ENCODE measurements around the gene MORN5.
"Not testable (repeated sequence)": the region's sequence is repeated elsewhere in the genome, so short reads cannot be mapped to it uniquely, and the experiment has no call there.

Gene MORN5

DNA sequence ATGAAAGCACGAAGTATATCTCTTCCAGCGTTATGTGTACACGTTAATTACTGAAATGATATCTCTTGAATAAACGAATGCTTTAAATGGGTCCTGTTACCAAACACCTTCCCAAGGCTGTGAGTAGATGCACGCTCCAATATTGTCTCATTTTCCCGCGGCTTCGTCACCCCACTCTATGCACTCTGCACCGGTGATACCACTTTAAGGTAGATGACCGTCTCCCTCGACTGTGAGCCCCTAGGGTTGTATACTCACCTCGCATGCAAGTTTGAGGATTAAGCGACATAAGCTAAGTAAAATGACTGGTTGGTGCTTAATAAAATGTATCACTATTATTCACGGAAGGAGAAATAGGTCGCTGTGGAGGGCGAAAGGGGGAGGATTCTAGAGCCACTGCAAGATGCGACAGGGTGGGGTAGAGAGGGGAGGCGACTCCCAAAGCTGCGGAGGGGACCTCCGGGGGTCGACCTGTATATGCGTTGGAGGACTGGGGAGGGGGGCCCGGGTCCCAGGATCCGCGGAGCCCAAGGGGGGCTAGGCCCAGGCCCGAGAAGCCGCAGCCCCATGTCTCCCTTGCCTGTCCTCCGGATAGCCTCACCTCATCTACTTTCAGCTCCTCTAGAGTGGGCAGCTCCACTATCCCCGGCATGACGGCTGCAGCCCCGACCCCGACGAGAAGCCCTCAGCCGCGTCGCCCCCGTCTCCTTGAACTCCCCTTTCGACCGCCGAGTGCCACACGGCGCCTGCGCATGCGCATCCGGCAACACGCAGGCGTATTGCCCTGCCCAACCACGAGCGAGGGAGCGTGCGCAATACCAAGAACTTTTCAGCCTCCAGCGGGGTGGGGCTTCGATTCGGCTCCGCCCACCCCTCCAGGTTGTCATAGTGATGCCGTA is at the start of gene MORN5, which contains the start of gene NDUFA8:
Gene MORN5 (plus strand): TSS at position 883 of the 899 bp plus-strand sequence. CDS start 65 bp downstream, outside the sequence.
Gene NDUFA8 (minus strand): TSS at position 754 of the 899 bp plus-strand sequence. CDS start 102 bp downstream, at position 652.
- DNase-seq = peak; percentile 96 to 97

DNA sequence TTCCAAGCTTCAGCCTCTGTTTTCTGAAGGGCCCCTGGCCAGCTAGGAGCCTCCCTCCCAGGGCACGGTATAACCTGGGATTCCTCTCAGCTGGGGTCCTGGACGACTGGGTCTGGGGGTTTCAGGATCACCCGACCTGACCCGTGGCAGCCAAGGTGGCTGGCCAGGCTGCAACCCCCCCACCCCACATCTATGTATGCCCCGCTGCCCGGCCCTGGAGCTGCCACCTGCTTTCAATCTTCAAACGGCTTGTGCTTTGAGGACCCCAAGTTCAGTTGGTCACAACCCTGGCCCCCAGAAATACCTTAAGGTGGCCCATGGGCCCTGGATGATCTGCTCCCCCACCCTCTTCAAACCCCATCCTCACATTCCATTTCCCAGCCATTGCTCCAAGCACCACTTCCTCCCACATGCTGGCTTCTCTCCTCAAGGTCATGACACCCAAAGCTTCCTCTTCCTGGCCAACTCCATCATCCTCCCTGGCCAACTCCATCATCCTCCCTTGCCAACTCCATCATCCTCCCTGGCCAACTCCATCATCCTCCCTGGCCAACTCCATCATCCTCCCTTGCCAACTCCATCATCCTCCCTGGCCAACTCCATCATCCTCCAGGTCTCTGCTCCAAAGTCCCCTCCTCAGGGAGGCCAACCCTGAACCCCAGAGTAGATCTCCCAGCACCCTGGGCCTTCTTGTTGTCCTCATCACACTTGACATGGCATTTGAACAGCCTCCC is 49.4 kb upstream of the MORN5 start:
- no peak for DNase-seq

DNA sequence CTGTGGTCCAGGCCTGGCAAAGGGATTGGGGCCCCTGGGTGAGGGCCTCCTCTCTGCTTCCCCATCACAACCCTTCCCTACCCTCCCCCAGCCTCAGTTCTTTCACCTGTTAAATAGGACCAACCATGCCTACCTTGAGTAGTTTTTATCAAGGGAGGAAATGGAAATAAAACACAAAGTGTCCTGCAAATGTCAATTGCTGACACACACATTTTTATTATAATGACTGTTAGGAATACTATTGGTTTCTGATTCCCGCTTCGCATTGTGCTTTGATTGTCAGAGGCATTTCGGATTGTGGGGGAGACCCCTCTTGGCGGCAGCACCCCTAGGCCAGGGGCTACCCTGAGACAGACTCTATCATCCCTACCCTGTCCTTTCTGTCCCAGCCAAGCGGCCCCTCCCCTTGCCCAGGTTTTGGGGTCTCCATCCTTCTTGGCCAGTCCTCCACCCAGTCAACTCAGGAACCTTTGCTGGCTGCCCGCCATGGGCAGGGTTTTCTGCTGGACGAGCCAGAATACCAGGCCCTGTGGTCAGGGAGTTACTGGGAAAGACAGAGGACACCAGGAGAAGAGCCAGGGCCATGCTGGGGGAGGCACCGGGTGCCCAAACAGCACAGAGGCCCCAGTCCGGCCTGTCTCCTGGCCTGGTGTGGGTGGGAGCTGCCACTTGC is 48.2 kb upstream of the MORN5 start:
- DNase-seq = no peak

GRCh38 chr9:122112238-122112637 is 47.5 kb upstream of the MORN5 start:
- no peak for DNase-seq

- no peak for DNase-seq
Observed at GRCh38 chr9:122113574-122113973, 46.1 kb upstream of the MORN5 start.

DNA sequence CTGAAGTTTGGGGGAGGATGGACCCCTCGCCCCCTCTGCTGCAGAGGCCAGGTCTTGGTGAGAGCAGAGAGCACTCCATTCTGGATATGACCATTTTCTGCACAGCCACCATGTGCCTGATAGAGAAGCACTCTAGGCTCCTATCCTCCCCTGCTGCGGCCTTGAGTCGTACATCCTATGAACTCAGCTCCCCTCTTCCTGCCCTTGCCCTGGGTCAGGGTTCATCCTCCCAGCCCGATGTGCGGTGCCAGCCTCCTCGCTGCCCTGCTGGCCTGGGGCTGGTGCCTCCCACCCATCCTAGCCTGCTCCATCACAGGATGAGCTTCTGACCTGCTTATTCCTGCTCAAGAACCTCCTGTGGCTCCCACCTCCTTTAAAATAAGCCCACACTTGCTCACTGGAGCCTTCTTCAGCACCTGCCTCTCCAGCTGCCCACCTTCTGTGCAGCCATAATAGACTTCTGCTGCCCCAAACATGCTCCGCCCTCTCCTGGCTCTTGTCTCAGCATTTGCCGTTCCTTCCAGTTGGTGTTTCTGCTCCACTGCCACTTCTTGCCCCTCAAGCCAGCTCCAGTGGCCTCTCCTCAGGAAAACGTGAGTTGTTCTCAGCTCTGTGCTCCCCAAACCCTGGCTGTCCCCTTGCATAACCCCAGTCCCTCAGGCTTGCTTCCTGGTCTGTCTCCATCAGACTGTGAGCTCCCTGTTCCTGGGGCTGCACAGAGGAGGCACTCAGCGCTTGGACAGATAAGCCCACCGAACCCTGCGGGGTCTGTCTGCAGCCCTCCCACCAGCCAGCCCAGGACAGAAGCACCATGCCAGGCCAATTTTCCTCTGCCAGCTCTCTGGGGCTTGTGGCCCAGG is 44.3 kb upstream of the MORN5 start:
- DNase-seq = no peak

- DNase-seq = no peak
Observed at GRCh38 chr9:122116040-122116439, 43.7 kb upstream of the MORN5 start.

DNA sequence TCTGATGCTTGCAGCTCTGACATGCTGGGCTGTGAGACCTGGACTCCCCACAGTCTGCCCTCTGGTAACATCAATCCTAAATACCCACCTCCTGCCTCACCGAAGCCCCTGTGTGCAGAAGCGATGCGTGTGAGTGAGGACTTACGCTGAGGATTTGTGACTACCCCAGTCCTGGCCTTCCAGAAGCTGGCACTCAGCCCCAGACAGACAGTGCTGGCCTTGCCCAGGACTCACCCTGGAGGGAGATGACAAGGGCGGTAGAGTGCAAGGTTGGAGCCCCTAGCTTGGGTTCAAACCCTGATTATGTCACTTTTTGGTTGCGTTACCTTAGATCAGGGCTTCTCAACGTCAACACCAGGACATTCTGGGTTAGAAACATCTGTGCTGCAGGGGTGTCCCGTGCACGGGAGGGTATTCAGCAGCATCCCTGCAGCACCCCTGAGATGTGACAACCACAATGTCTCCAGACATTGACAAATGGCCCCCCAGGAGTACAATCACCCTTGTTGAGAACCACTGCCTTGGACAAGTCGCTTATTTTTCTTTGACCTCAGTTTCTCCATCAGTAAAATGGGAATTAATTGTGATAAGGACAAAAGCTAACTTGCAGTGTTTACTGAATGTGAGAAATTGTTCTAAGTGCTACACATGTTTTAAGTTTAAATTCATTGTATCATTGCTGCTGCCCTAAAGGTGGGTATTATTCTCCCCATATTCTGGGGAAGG is 43.1 kb upstream of the MORN5 start:
- no peak for DNase-seq

- DNase-seq = not testable (repeated sequence)
Observed at GRCh38 chr9:122117241-122117640, 42.5 kb upstream of the MORN5 start.

DNA sequence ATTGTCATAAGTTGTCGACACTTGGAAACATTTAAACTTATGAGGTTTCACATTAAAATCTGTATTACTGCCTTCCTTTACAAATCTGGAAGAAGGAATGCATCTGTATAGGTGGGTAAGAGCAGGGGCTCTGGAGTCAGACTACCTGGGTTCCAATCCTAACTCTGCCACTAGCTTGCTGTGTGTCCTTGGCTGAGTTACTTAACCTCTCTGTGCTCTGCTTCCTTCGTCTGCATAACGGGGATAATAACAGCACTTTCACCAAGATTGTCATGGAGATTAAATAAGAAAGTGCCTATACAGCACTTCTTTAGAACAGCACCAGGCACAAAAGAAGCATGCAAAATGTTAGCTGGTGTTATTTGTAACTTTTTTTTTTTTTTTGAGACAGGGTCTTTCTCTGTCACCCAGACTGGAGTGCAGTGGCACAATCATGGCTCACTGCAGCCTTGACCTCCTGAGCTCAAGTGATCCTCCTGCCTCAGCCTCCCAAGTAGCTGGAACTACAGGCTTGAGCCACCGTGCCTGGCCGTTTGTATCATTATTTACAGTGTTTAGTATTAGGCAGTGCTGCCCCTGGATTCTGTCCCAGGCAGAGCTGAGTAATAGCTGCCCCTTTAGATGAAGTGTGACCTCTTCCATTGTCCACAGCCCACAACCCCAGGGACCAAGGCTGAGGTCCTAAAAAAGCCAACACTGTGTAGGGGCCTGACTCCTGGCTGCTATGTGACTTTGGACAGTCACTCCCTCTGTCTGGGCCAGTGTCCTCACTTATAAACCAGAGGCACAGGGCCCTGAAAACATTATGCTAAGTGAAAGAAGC is 41.2 kb upstream of the MORN5 start:
- DNase-seq = no peak

DNA sequence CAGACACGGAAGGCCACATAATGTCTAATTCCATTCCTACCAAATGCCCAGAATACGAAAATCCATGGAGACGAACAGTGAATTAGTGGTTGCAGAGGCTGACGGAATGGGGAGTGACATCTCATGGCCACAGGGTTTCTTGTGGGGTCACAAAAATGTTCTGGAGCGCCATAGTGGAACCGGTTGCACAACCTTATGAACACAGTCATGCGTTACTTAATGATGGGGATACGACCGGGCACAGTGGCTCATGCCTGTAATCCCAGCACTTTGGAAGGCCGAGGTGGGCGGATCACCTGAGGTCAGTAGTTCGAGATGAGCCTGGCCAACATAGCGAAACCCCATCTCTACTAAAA is 40.6 kb upstream of the MORN5 start:
- no peak for DNase-seq

DNA sequence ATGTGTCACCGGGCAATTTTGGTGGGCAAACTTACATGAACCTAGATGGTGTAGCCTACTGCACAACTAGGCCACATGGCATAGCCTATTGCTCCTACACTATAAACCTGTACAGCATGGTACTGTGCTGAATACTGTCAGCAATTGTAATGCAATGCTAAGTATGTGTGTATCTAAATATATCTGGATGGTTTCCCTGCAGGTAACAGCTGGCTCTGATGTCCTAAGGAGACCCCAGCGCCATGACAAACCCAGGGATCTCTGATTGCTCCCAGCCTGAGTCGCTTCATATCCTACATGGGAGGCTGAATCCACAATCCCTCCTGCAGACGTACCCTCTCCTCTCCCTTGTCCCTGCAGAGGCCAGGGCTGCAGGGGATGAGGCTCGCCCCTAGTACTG is 40.0 kb upstream of the MORN5 start:
- no peak for DNase-seq

DNA sequence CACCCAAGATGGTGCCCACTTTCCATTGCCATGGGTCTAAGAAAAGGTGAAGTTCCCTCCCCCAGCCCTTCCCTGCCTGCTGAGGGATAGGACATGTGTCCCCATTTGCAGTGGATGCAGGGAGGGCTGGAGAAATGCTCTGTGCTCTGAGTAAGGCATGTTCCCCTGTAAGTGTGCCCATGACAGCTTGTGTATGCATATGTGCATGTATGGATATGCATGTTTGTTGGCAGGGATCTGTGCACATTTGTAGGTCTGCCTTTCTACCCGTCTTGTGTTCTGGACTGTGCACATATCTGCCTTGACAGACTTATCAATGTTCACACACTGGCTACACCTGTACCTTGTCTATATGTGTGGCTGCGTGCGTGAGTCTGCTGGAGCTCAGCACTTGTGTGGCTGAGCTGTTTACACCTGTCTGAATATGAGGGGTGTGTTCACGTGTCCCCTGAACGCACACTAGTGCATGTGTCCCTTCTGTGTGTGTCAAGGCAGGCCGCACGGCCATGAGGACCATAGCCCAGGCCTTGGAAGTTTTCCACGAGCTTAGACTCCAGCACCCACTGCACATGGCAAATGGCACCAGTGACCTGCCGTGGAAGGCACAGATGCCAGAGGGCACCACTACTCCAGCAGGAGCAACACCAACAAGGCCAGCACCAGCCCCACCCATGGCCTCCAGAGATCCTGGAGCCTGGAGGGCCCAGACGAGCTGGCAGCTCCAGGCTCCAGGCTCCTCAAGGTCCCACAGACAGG is 39.2 kb upstream of the MORN5 start:
- no peak for DNase-seq

DNA sequence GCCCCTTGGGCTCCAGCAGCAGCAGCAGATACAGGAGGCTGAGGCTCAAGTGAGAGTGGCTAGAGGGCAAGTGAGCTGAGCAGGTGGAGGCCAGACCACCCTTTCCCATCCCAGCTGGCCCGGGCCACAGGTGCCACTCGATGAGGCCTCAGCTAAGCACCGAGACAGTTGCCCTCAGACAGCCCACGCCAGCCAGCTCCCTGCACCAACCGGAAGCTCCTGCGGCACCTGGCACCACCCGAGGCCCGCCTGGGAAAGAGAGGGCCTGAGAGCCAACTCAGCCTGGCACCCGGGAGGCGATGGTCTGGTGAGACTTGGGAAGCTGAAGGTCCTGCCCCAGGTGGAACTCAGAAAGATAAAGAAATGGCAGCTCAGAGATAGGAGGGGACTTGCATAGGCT is 38.3 kb upstream of the MORN5 start:
- no peak for DNase-seq

DNA sequence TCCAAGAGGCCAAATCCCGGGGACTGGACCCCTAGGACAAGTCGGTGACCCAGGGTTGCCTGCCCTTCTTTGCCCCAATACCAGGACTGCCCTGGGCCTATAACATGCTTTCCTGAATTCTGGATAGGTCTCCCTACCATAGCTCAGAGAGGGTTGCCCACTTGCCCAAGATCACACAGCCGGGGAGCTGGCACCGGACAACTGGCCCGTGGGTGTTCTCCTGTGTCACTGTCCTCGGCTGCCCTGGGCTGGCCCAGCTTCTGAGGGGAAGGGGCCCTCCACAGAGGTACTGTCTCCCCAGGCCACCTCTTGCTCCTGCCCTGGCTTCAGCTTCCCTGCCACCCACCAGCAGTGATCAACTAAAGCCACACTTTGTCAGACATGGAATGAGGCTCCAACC is 37.8 kb upstream of the MORN5 start:
- DNase-seq = no peak

DNA sequence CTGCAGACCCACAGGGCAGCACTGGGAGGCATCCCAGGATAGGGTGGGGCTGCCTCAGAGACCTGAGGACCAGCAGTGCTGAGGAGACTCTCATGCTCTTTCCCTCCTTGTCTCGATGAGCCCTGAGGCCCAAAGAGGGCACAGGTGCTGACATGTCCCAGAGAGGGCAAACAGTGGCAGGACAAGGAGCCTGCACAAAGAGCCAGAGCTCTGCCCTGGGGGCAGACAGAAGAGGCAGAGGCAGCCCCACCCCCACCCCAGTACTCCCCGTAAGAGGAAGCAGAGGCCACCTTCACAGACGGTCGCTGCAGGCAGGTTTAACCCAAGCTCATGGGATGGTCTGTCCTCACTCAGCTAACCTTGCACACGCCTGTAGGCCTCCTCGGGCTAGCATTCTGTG is 37.2 kb upstream of the MORN5 start:
- DNase-seq = no peak

GRCh38 chr9:122122903-122123632 is 36.6 kb upstream of the MORN5 start:
- peak; percentile 81 to 82 for DNase-seq

DNA sequence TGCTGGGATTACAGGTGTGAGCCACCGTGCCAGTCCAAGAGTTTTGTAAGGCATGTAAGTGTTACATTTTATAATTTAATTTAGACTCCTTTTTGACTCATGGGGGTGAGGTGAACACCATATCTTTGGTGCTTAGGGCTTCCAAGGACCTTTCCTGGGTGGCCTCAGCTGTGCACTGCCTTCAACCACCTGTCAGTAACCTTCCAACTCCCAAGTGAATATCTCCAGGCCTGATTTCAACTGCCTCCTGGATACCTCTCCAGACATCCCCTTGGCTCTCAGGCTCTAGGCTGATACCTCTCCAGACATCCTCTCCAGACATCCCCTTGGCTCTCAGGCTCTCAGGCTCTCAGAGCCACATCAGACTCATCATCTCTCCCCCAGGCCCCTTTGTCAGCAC is 35.7 kb upstream of the MORN5 start:
- no peak for DNase-seq

DNA sequence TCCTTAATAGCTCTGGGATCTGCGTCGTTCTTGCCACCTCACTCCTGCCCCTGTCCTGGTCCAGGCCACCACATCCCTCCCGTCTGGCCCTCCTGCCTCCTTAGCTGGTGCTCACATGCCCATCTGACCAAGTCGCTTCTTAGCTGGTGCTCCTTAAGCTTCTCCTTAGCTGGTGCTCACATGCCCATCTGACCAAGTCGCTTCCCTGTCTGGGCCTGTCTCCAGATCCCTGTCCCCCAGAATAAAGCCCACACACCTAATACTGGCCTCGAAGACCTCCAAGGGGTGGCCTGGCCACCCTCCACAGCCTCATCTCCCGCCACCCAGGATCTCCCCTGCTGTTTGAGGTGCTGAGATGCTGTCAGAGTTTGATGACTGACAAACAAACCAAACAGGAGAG is 35.2 kb upstream of the MORN5 start:
- DNase-seq = no peak

DNA sequence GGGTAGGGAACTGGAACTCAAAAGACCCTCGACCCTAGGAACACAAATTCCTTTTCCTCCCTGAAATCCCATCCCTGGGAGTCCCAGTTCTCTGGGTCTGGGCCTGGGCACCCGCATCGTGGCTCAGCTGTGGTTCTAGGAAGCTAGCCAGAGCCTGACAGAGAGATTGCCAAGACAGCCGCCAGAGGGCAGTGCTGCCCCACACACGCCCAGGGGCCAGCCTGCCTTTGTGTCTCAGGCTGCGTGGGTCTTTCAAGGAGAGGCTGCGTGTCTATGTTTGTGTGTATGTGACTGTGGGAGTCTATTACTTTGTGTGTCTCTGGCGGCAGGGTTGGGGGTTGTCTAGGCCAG is 34.6 kb upstream of the MORN5 start:
- DNase-seq = peak; percentile 84
